Kidney epithelial cell (primary cell): ENCODE measurements around the gene HOXB6. TPM values are rescaled to one million over a fixed set of nuclear protein-coding genes. Genes with fewer than 3 reads are reported as not detected.

Experiments
- DNase-seq: peaks from one replicate; pipeline ENCODE4 v3.0.0-alpha.2; 2010; ENCODE audit warnings: low read depth
- H3K27me3 ChIP-seq: 2 replicates; pipeline ENCODE4 v1.6.0; 2011; ENCODE audit warnings: low read length; ENCODE audit not compliant: control insufficient read depth, insufficient read depth
- H3K36me3 ChIP-seq: 2 replicates; pipeline ENCODE4 v1.5.1; 2011; ENCODE audit warnings: low read length; ENCODE audit not compliant: control insufficient read depth, insufficient read depth
- H3K4me3 ChIP-seq: 2 replicates; pipeline ENCODE4 v1.5.1; 2011; ENCODE audit warnings: low read depth, mild to moderate bottlenecking, control low read depth, low read length
- CTCF ChIP-seq: IDR thresholded peaks from 2 replicates; pipeline ENCODE4 v1.5.1; 2011; ENCODE audit warnings: mild to moderate bottlenecking, moderate library complexity, low read length, control low read depth, inconsistent platforms; ENCODE audit not compliant: insufficient read depth, poor library complexity, severe bottlenecking
- total RNA-seq: library from RNA; depleted of rRNA; stranded (reverse); fragments of >200 nt; gene quantifications from 2 replicates; pipeline ENCODE4 v1.2.3, GENCODE V29; 2015

The HOXB6 gene
- total RNA-seq, 1 donor from 2014 or later, result 30.7 TPM

- Histone ChIP-seq H3K27me3 (no peaks in the 10 kb centered on the region), H3K4me3 (peak overlapping the region; percentile 68), H3K36me3 (peaks cover 3% of the 10 kb centered on the region)
- no peak for TF ChIP-seq CTCF
- peak; percentile 84 for DNase-seq
Observed at GRCh38 chr17:48577330-48577945, 27.3 kb downstream of the HOXB6 start.

DNA sequence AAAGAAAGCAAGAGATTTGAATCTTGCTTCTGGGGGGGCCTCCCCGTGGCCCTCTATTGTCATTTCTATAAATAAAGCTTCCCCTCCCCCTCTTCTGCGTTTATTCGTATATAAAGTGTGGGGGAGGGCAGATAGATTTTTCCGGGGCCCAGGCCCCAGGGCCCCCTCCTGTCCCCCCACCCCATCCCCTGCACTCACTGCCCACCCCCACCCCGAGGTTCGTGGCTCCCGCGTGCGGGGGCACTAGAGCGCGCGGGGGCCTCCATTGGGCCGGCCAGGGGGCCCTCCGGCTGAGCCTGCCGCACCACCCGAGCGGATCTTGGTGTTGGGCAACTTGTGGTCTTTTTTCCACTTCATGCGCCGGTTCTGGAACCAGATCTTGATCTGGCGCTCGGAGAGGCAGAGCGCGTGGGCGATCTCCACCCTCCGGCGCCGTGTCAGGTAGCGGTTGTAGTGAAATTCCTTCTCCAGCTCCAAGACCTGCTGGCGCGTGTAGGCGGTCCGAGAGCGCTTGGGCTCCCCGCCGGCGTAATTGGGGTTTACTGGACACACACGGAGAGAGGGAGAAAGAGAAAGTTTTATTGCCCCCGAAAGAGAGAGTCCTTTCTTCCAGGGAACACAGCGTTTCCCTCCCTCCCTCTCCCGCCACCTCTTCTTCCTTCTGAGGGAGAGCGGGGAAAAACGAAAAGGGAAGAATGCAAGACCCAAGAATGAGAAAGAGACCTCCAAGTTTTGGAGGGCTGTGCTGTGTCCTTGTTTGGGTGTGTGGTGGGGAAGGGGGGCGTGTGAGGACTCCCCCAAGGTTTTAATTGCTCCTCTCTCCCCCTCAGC lies 28.1 kb downstream of the HOXB6 start:
- peaks cover 3% of the 10 kb centered on the region for H3K36me3 ChIP-seq
- peak overlapping the region; percentile 68 for H3K4me3 ChIP-seq
- H3K27me3 ChIP-seq, result no peaks in the 10 kb centered on the region
- DNase-seq, result no peak
- no peak for TF ChIP-seq CTCF

- no peak for TF ChIP-seq CTCF
- H3K4me3 ChIP-seq, result peak overlapping the region; percentile 68
- DNase-seq, result no peak
- H3K27me3 ChIP-seq, result no peaks in the 10 kb centered on the region
- H3K36me3 ChIP-seq, result peaks cover 3% of the 10 kb centered on the region
Observed at GRCh38 chr17:48575673-48576478, 28.9 kb downstream of the HOXB6 start.

- Histone ChIP-seq H3K4me3 (peak overlapping the region; percentile 27), H3K36me3 (peaks cover 3% of the 10 kb centered on the region), H3K27me3 (no peaks in the 10 kb centered on the region)
- TF ChIP-seq CTCF, result no peak
- no peak for DNase-seq
Observed at GRCh38 chr17:48575066-48575582, 29.7 kb downstream of the HOXB6 start.

DNA sequence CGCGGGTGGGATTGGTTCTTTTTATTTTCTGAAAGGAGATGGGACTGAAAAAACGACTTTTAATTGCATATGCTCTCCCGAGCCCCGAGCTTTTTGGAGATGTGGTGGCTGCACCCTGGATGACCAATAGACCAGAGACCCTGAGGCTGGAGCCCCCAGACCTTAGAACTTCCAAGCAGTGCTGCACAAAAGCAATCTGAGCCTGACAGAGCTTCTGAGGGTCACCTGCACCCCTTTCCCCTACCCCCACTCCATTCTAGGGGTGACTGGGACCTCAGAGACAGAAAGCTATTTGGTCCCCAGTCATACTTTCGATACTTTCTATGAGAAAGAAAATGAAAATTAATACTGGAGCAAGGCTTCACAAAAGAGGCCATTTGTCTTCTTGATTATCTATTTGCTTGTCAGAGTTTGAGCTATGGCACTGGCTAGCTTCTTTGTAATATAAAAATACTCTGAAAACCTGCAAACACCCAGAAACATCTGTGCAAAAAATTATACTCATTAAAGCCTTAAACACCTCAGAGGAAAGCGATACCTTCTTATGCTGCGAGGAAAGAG lies 30.2 kb downstream of the HOXB6 start:
- Histone ChIP-seq H3K36me3 (peaks cover 3% of the 10 kb centered on the region), H3K4me3 (peak overlapping the region; percentile 27), H3K27me3 (no peaks in the 10 kb centered on the region)
- no peak for TF ChIP-seq CTCF
- no peak for DNase-seq
